ENCODE results near the gene OTUB1. TPM values are rescaled to one million over a fixed set of nuclear protein-coding genes. Genes with fewer than 3 reads are reported as not detected.

Gene OTUB1
- total and polyA plus RNA-seq, 2 of the 13 experiments (the other 11 are each of a cell fraction or from before 2014, with no cell fraction given), result 58.8 to 130 TPM

DNA sequence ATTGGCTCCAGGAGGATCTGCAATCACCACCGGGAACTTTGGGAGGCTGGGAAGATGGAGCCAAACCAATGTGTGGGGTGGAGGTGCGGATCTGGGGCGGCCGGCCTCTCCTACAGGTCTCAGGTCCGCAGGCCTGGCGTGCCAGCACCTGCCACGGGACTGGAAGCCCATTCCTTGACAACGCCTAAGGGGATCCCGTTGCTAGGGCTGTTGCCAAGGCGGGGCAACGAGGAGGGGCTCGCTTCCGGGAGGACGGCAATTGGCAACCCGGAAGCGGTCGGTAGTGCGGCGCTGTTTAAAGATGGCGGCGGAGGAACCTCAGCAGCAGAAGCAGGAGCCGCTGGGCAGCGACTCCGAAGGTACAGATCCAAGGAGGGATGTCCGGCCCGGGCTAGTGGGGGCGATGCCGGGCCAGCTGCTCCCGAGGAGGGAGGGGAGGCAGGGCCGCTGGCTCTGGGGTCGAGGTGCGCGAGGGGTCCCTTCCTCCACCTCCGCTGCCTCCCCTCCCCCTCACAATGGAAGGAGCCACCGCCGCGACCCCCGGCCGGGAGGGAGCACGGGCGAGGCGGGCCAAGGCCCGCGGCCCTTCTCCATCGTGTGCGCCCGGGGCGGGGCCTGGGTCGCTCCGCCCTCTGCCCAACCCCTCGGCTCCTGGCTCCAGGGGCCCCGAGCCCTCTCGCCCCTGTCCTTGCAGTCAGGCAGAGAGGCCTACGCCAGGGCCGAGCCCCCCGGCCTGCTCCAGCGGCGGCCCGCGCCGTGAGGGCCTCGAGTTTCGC lies at the start of gene OTUB1 (continued):
- TF ChIP-seq ZNF430 (CRISPR knock-in tag; IDR thresholded peaks at IDR 0.05) (peak; percentile 85), KLF16 (CRISPR knock-in tag; IDR thresholded peaks at IDR 0.05) (peak in 1 of 2 experiments; percentile 71; a peak in 1 of 4 replicates), ZNF746 (CRISPR knock-in tag; IDR thresholded peaks at IDR 0.05) (no peak), ZNF362 (CRISPR knock-in tag; IDR thresholded peaks at IDR 0.05; ENCODE audit: borderline replicate concordance) (no peak; the same call in 1 of the 2 replicates), MED13 (CRISPR knock-in tag; IDR thresholded peaks at IDR 0.05) (peak; percentile 85), ATF1 (CRISPR knock-in tag; IDR thresholded peaks at IDR 0.05) (no peak), EZH2 (conservative IDR thresholded peaks at IDR 0.05; ENCODE audit: low read depth, low read length) (no peak), ZNF232 (CRISPR knock-in tag; IDR thresholded peaks at IDR 0.05; ENCODE audit: borderline replicate concordance) (peak; percentile 90; the same call in 1 of the 2 replicates), TFE3 (CRISPR knock-in tag; IDR thresholded peaks at IDR 0.05) (peak; percentile 7; the same call in 1 of the 2 replicates), ZNF383 (CRISPR knock-in tag; IDR thresholded peaks at IDR 0.05; ENCODE audit: borderline replicate concordance) (no peak), E2F2 (CRISPR knock-in tag; IDR thresholded peaks at IDR 0.05; ENCODE audit: borderline replicate concordance) (0 out of 2 replicates have a peak, but pooled peaks have one; percentile 46), ZSCAN25 (CRISPR knock-in tag; IDR thresholded peaks at IDR 0.05) (no peak), ZNF446 (CRISPR knock-in tag; IDR thresholded peaks at IDR 0.05) (no peak), DNMT3B (CRISPR knock-in tag; conservative IDR thresholded peaks at IDR 0.05) (peak; percentile 40; the same call in 1 of the 2 replicates), HMGA1 (CRISPR knock-in tag; conservative IDR thresholded peaks at IDR 0.05) (no peak), MED8 (CRISPR knock-in tag; IDR thresholded peaks at IDR 0.05; ENCODE audit: insufficient replicate concordance) (peak; percentile 32), ADNP (CRISPR knock-in tag; IDR thresholded peaks at IDR 0.05) (no peak), FOXM1 (CRISPR knock-in tag; IDR thresholded peaks at IDR 0.05) (0 out of 2 replicates have a peak, but pooled peaks have one; percentile 37), ZNF792 (CRISPR knock-in tag; IDR thresholded peaks at IDR 0.05) (peak; percentile 73), ZSCAN9 (CRISPR knock-in tag; IDR thresholded peaks at IDR 0.05; ENCODE audit: borderline replicate concordance) (no peak)
- TF ChIP-seq, protein P1, sequence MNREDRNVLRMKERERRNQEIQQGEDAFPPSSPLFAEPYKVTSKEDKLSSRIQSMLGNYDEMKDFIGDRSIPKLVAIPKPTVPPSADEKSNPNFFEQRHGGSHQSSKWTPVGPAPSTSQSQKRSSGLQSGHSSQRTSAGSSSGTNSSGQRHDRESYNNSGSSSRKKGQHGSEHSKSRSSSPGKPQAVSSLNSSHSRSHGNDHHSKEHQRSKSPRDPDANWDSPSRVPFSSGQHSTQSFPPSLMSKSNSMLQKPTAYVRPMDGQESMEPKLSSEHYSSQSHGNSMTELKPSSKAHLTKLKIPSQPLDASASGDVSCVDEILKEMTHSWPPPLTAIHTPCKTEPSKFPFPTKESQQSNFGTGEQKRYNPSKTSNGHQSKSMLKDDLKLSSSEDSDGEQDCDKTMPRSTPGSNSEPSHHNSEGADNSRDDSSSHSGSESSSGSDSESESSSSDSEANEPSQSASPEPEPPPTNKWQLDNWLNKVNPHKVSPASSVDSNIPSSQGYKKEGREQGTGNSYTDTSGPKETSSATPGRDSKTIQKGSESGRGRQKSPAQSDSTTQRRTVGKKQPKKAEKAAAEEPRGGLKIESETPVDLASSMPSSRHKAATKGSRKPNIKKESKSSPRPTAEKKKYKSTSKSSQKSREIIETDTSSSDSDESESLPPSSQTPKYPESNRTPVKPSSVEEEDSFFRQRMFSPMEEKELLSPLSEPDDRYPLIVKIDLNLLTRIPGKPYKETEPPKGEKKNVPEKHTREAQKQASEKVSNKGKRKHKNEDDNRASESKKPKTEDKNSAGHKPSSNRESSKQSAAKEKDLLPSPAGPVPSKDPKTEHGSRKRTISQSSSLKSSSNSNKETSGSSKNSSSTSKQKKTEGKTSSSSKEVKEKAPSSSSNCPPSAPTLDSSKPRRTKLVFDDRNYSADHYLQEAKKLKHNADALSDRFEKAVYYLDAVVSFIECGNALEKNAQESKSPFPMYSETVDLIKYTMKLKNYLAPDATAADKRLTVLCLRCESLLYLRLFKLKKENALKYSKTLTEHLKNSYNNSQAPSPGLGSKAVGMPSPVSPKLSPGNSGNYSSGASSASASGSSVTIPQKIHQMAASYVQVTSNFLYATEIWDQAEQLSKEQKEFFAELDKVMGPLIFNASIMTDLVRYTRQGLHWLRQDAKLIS (CRISPR knock-in tag; IDR thresholded peaks at IDR 0.05), result no peak
- TF ChIP-seq, protein P2, sequence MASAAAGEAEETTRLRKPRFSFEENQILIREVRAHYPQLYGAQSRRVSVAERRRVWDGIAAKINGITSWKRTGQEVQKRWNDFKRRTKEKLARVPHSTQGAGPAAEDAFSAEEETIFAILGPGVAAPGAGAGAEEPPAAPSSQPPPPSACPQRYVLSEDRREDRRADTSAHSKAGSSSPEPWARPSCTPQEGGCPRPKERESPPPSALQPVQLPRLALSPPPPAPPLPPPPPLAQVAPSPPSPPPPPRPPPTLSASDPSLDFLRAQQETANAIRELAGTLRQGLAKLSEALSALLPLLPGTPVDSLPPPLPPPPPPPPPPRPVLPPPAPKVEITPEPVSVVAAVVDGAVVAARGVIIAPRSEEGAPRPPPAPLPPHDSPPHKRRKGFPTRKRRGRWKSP (CRISPR knock-in tag; IDR thresholded peaks at IDR 0.05), result no peak
